Right lobe of liver (tissue), 6 donors: ENCODE results near the gene GNG4. TPM values are rescaled to one million over a fixed set of nuclear protein-coding genes. Genes with fewer than 3 reads are reported as not detected.

Experiments
- ATAC-seq, 4 donors: fragments of 200-7000 bp; cut with Tn5 transposase; one replicate each; pipeline ENCODE4 v1.9.1; 2020; ENCODE audit warnings: mild to moderate bottlenecking in 4 of 4, moderate library complexity in 4 of 4
- DNase-seq, 3 donors: peaks; one replicate each; pipeline ENCODE4 v3.0.0-alpha.2; 2020
- H3K27ac ChIP-seq, 3 donors: fragments of 200-600 bp; one replicate each; pipeline ENCODE4 v1.8.0; 2022
- H3K27me3 ChIP-seq, 2 donors: fragments of 200-600 bp; one replicate each; pipeline ENCODE4 v1.8.0; 2022
- H3K36me3 ChIP-seq, 4 donors: fragments of 200-600 bp; sonication (generic) in 1 of 4; one replicate each; pipeline versions ENCODE4 v1.5.1 to v1.8.0; 2017 to 2022; ENCODE audit warnings: control low read depth in 1 of 4
- H3K4me1 ChIP-seq, 4 donors: fragments of 200-600 bp; sonication (generic) in 1 of 4; one replicate each; pipeline versions ENCODE4 v1.5.1 to v1.8.0; 2017 to 2022; ENCODE audit warnings: control low read depth in 1 of 4
- H3K4me3 ChIP-seq, 3 donors: fragments of 200-600 bp; one replicate each; pipeline ENCODE4 v1.8.0; 2022
- H3K9me3 ChIP-seq, 4 donors: fragments of 200-600 bp; sonication (generic) in 1 of 4; one replicate each; pipeline versions ENCODE4 v1.5.1 to v1.8.0; 2017 to 2022; ENCODE audit warnings: control low read depth in 1 of 4
- CTCF ChIP-seq, 4 donors: fragments of 200-600 bp in 3 of 4; fragments of 450-650 bp in 1 of 4; IDR thresholded peaks; one replicate each; pipeline versions ENCODE4 v1.5.1 to v1.8.0; 2016 to 2022; ENCODE audit warnings: antibody characterized with exemption in 4 of 4, mild to moderate bottlenecking in 2 of 4
- POLR2A ChIP-seq: fragments of 450-650 bp; IDR thresholded peaks from one replicate; pipeline ENCODE4 v1.6.1; 2017; ENCODE audit warnings: antibody characterized with exemption, mild to moderate bottlenecking
- WGBS: methylation state at CpG from one replicate; pipeline ENCODE4 v1.1.6; 2018; ENCODE audit warnings: low coverage, low lambda C conversion rate; ENCODE audit not compliant: insufficient coverage; ENCODE audit errors: missing lambda C conversion rate; 5-methylcytosine and 5-hydroxymethylcytosine counted together
- intact Hi-C, 2 donors: fragments of 100-400 bp; cut with DNase I; formaldehyde crosslinking; loops; one replicate each; pipeline versions ENCODE4 v1.11.2 to v1.14.1; 2022
- total RNA-seq, 6 experiments: library from RNA; depleted of rRNA in 2 of 6; stranded (reverse); fragments of >200 nt in 2 of 6; fragmentation: NEBNext Ultra II Directional in 3 of 6; extraction: Animal tissue kit (Norgen Biotek cat#: 25700) in 3 of 6; gene quantifications; one replicate each; pipeline versions ENCODE4 v1.1.0 to v1.2.4, GENCODE V29; 2016 to 2023
- donor health status: DM: no; HTN: yes; CAD: no.
- donor health status: DM: no; HTN: no; CAD: no.
- donor health status: DM: no; HTN: no; CAD: no.
- donor health status: DM: no; HTN: yes; CAD: no.
- donor health status: DM: no; HTN: yes; CAD: no.

GNG4 gene
- total RNA-seq, 6 experiments from 2014 or later: 0.18 to 0.50 TPM; not detected in 4

- intact Hi-C loops: no loop called here
- Histone ChIP-seq H3K9me3 (no peaks in the 10 kb centered on the region), H3K4me3 (no peak overlapping the region), H3K4me1 (no peaks in the 10 kb centered on the region), H3K27ac (no peak overlapping the region), H3K36me3 (no peaks in the 10 kb centered on the region), H3K27me3 (no peaks in the 10 kb centered on the region)
- WGBS: 75% methylated on average over 3 of the region's 3 CpGs
- DNase-seq: no peak
- no peak for ATAC-seq
- TF ChIP-seq POLR2A (no peak), CTCF (IDR thresholded peaks at IDR 0.05) (no peak)
These were observed 31.8 kb downstream of the GNG4 start for GRCh38 chr1:235617808-235618207.

GRCh38 chr1:235617140-235617539, 32.4 kb downstream of the GNG4 start:
- ATAC-seq: no peak
- intact Hi-C loops: no loop called here
- Histone ChIP-seq H3K4me3 (no peak overlapping the region), H3K36me3 (no peaks in the 10 kb centered on the region), H3K27me3 (no peaks in the 10 kb centered on the region), H3K9me3 (no peaks in the 10 kb centered on the region), H3K4me1 (no peaks in the 10 kb centered on the region), H3K27ac (no peak overlapping the region)
- no peak for TF ChIP-seq CTCF (IDR thresholded peaks at IDR 0.05)
- TF ChIP-seq POLR2A: no peak
- 76% methylated on average over 3 of the region's 3 CpGs for WGBS
- DNase-seq: no peak

GRCh38 chr1:235614442-235614954, 35.1 kb downstream of the GNG4 start:
- H3K27ac ChIP-seq: no peak overlapping the region
- H3K4me1 ChIP-seq: no peaks in the 10 kb centered on the region
- no peaks in the 10 kb centered on the region for H3K36me3 ChIP-seq
- H3K27me3 ChIP-seq: no peaks in the 10 kb centered on the region
- TF ChIP-seq CTCF (IDR thresholded peaks at IDR 0.05): no peak
- TF ChIP-seq POLR2A: no peak
- ATAC-seq (peak in 1 of 4 donors; percentile 19), DNase-seq (peak in 1 of 3 donors; percentile 26)
- intact Hi-C loops: no loop called here
- no peak overlapping the region for H3K4me3 ChIP-seq
- WGBS: 65% methylated on average over 4 of the region's 7 CpGs
- H3K9me3 ChIP-seq: no peaks in the 10 kb centered on the region

GRCh38 chr1:235613602-235614001, 36.0 kb downstream of the GNG4 start:
- no peak for ATAC-seq
- Histone ChIP-seq H3K4me1 (no peaks in the 10 kb centered on the region), H3K27ac (no peak overlapping the region), H3K4me3 (no peak overlapping the region), H3K27me3 (no peaks in the 10 kb centered on the region), H3K9me3 (no peaks in the 10 kb centered on the region), H3K36me3 (no peaks in the 10 kb centered on the region)
- no CpG with 5 or more reads among the region's 2 CpGs for WGBS
- no peak for DNase-seq
- no peak for TF ChIP-seq CTCF (IDR thresholded peaks at IDR 0.05)
- TF ChIP-seq POLR2A: no peak
- intact Hi-C loops: no loop called here

- TF ChIP-seq CTCF (IDR thresholded peaks at IDR 0.05) (no peak), POLR2A (no peak)
- no peak for ATAC-seq
- Histone ChIP-seq H3K4me3 (no peak overlapping the region), H3K4me1 (no peaks in the 10 kb centered on the region), H3K9me3 (no peaks in the 10 kb centered on the region), H3K27ac (no peak overlapping the region), H3K36me3 (no peaks in the 10 kb centered on the region), H3K27me3 (no peaks in the 10 kb centered on the region)
- no peak for DNase-seq
- no CpG with 5 or more reads among the region's 3 CpGs for WGBS
- intact Hi-C loops: no loop called here
These were observed 36.8 kb downstream of the GNG4 start for GRCh38 chr1:235612761-235613160.
